SK-N-SH (cell line): ENCODE measurements around the gene C11orf68.

Experiments used
- EP300 ChIP-seq, 2 experiments: IDR thresholded peaks; 2 replicates each; pipeline versions ENCODE4 v1.4.0 to v1.6.1; 2012; ENCODE audit warnings: borderline replicate concordance in 1 of 2, low read depth in 1 of 2, low read length in 1 of 2
- EZH2phosphoT487 ChIP-seq: fragments of 200-600 bp; sonication (generic); IDR thresholded peaks from 2 replicates; pipeline ENCODE4 v1.6.1; 2017; ENCODE audit warnings: low read depth, mixed run types, mild to moderate bottlenecking, antibody characterized with exemption, moderate library complexity, borderline replicate concordance
- FOXJ3 ChIP-seq: sonication (generic); formaldehyde crosslinking; IDR thresholded peaks from 2 replicates; pipeline ENCODE4 v1.5.1; 2020; ENCODE audit warnings: mild to moderate bottlenecking, missing genetic modification reagents
- JUND ChIP-seq: IDR thresholded peaks from 2 replicates; pipeline ENCODE4 v1.4.0; 2012
- RAD21 ChIP-seq: IDR thresholded peaks from 2 replicates; pipeline ENCODE4 v1.6.1; 2012; ENCODE audit warnings: mild to moderate bottlenecking, low read length
- RCOR1 ChIP-seq: fragments of 150-350 bp; IDR thresholded peaks from 2 replicates; pipeline ENCODE4 v1.6.1; 2017; ENCODE audit warnings: antibody characterized with exemption, low read length
- RFX5 ChIP-seq: IDR thresholded peaks from 2 replicates; pipeline ENCODE4 v1.6.1; 2012; ENCODE audit warnings: mild to moderate bottlenecking, improper control_type of control experiment, low read length
- TEAD4 ChIP-seq: IDR thresholded peaks from 2 replicates; pipeline ENCODE4 v1.4.0; 2012; ENCODE audit warnings: mild to moderate bottlenecking, borderline replicate concordance; ENCODE audit not compliant: insufficient read depth
- USF1 ChIP-seq: IDR thresholded peaks from 2 replicates; pipeline ENCODE4 v1.4.0; 2012; ENCODE audit warnings: low read depth, borderline replicate concordance
- YY1 ChIP-seq: IDR thresholded peaks from 2 replicates; pipeline ENCODE4 v1.4.0; 2012; ENCODE audit warnings: low read depth, mild to moderate bottlenecking
- ZBTB33 ChIP-seq: IDR thresholded peaks from 2 replicates; pipeline ENCODE4 v1.4.0; 2012; ENCODE audit warnings: low read depth, borderline replicate concordance
- TF ChIP-seq, protein P1 (sequence below): fragments of 200-600 bp; sonication (generic); IDR thresholded peaks from 2 replicates; pipeline ENCODE4 v1.6.1; 2017; ENCODE audit warnings: antibody characterized with exemption, mild to moderate bottlenecking, moderate library complexity
- TF ChIP-seq, protein P2 (sequence below): IDR thresholded peaks from 2 replicates; pipeline ENCODE4 v1.6.1; 2012; ENCODE audit warnings: mild to moderate bottlenecking, low read depth, low read length, moderate library complexity
- TF ChIP-seq, protein P3 (sequence below): IDR thresholded peaks from 2 replicates; pipeline ENCODE4 v1.4.0; 2012; ENCODE audit warnings: low read depth

DNA sequence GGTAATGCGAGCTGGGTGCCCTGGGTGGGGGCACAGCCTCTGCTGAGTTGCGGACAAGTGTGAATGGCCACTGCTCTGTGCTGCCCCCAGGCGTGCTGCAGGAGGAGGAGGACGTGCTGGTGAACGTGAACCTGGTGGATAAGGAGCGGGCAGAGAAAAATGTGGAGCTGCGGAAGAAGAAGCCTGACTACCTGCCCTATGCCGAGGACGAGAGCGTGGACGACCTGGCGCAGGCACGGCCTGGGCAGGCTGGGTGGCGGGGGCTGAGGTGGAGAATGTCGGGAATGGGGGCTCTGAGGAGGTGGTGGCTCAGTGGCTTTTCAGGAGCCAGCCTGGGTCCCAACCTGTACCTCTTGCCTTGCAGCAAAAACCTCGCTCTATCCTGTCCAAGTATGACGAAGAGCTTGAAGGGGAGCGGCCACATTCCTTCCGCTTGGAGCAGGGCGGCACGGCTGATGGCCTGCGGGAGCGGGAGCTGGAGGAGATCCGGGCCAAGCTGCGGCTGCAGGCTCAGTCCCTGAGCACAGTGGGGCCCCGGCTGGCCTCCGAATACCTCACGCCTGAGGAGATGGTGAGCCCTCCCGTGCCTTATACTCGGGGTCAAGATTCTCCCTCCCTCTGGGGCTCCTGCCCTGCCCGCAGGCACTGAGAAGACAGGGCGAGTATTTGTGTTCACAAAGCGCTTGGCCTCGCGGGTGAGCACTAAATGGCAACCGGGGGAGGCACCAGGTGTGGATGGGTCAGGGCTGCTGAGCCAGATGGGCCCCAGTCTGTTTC is 47.3 kb upstream of the C11orf68 start:
- TF ChIP-seq, protein P1, sequence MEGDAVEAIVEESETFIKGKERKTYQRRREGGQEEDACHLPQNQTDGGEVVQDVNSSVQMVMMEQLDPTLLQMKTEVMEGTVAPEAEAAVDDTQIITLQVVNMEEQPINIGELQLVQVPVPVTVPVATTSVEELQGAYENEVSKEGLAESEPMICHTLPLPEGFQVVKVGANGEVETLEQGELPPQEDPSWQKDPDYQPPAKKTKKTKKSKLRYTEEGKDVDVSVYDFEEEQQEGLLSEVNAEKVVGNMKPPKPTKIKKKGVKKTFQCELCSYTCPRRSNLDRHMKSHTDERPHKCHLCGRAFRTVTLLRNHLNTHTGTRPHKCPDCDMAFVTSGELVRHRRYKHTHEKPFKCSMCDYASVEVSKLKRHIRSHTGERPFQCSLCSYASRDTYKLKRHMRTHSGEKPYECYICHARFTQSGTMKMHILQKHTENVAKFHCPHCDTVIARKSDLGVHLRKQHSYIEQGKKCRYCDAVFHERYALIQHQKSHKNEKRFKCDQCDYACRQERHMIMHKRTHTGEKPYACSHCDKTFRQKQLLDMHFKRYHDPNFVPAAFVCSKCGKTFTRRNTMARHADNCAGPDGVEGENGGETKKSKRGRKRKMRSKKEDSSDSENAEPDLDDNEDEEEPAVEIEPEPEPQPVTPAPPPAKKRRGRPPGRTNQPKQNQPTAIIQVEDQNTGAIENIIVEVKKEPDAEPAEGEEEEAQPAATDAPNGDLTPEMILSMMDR, result no peak
- TF ChIP-seq, protein P2, sequence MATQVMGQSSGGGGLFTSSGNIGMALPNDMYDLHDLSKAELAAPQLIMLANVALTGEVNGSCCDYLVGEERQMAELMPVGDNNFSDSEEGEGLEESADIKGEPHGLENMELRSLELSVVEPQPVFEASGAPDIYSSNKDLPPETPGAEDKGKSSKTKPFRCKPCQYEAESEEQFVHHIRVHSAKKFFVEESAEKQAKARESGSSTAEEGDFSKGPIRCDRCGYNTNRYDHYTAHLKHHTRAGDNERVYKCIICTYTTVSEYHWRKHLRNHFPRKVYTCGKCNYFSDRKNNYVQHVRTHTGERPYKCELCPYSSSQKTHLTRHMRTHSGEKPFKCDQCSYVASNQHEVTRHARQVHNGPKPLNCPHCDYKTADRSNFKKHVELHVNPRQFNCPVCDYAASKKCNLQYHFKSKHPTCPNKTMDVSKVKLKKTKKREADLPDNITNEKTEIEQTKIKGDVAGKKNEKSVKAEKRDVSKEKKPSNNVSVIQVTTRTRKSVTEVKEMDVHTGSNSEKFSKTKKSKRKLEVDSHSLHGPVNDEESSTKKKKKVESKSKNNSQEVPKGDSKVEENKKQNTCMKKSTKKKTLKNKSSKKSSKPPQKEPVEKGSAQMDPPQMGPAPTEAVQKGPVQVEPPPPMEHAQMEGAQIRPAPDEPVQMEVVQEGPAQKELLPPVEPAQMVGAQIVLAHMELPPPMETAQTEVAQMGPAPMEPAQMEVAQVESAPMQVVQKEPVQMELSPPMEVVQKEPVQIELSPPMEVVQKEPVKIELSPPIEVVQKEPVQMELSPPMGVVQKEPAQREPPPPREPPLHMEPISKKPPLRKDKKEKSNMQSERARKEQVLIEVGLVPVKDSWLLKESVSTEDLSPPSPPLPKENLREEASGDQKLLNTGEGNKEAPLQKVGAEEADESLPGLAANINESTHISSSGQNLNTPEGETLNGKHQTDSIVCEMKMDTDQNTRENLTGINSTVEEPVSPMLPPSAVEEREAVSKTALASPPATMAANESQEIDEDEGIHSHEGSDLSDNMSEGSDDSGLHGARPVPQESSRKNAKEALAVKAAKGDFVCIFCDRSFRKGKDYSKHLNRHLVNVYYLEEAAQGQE, result no peak
- TF ChIP-seq FOXJ3 (CRISPR knock-in tag), result no peak
- no peak for TF ChIP-seq YY1
- no peak for TF ChIP-seq USF1
- no peak for TF ChIP-seq TEAD4
- TF ChIP-seq EP300 (IDR thresholded peaks at IDR 0.05; ENCODE audit: borderline replicate concordance in 1 of 2, low read depth in 1 of 2, low read length in 1 of 2), result no peak
- TF ChIP-seq EZH2phosphoT487, result no peak
- no peak for TF ChIP-seq ZBTB33
- TF ChIP-seq RCOR1, result no peak
- TF ChIP-seq RFX5, result no peak
- TF ChIP-seq, protein P3, sequence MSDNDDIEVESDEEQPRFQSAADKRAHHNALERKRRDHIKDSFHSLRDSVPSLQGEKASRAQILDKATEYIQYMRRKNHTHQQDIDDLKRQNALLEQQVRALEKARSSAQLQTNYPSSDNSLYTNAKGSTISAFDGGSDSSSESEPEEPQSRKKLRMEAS, result no peak
- TF ChIP-seq RAD21, result no peak
- TF ChIP-seq JUND, result no peak
